ENCODE measurements around the gene CFAP52.

The CFAP52 gene

GRCh38 chr17:9536061-9536460 lies 40.4 kb upstream of the CFAP52 start:
- no peak overlapping the region for H3K4me3 ChIP-seq (replicated peaks; ENCODE audit: low read depth, low read length)
- TF ChIP-seq CTCF (IDR thresholded peaks at IDR 0.05; ENCODE audit: low read depth, low read length, missing control alignments) = no peak
- no peak for DNase-seq (ENCODE audit: extremely low read depth, low read depth)

- no peak overlapping the region for H3K4me3 ChIP-seq (replicated peaks; ENCODE audit: low read depth, low read length)
- TF ChIP-seq CTCF (IDR thresholded peaks at IDR 0.05; ENCODE audit: low read depth, low read length, missing control alignments) = no peak
- no peak for DNase-seq (ENCODE audit: extremely low read depth, low read depth)
Observed at GRCh38 chr17:9537177-9537776, 39.2 kb upstream of the CFAP52 start.

GRCh38 chr17:9538626-9539025 lies 37.8 kb upstream of the CFAP52 start:
- H3K4me3 ChIP-seq (replicated peaks; ENCODE audit: low read depth, low read length) = no peak overlapping the region
- TF ChIP-seq CTCF (IDR thresholded peaks at IDR 0.05; ENCODE audit: low read depth, low read length, missing control alignments) = no peak
- DNase-seq (ENCODE audit: extremely low read depth, low read depth) = no peak

GRCh38 chr17:9541718-9542117 lies 34.7 kb upstream of the CFAP52 start:
- DNase-seq (ENCODE audit: extremely low read depth, low read depth) = no peak
- no peak overlapping the region for H3K4me3 ChIP-seq (replicated peaks; ENCODE audit: low read depth, low read length)
- no peak for TF ChIP-seq CTCF (IDR thresholded peaks at IDR 0.05; ENCODE audit: low read depth, low read length, missing control alignments)

GRCh38 chr17:9544221-9544620 lies 32.2 kb upstream of the CFAP52 start:
- H3K4me3 ChIP-seq (replicated peaks; ENCODE audit: low read depth, low read length) = no peak overlapping the region
- TF ChIP-seq CTCF (IDR thresholded peaks at IDR 0.05; ENCODE audit: low read depth, low read length, missing control alignments) = no peak
- DNase-seq (ENCODE audit: extremely low read depth, low read depth) = no peak

- TF ChIP-seq CTCF (IDR thresholded peaks at IDR 0.05; ENCODE audit: low read depth, low read length, missing control alignments) = no peak
- DNase-seq (ENCODE audit: extremely low read depth, low read depth) = no peak
- no peak overlapping the region for H3K4me3 ChIP-seq (replicated peaks; ENCODE audit: low read depth, low read length)
Observed at GRCh38 chr17:9549215-9549614, 27.2 kb upstream of the CFAP52 start.

GRCh38 chr17:9553181-9553580 lies 23.3 kb upstream of the CFAP52 start:
- no peak for DNase-seq (ENCODE audit: extremely low read depth, low read depth)
- H3K4me3 ChIP-seq (replicated peaks; ENCODE audit: low read depth, low read length) = no peak overlapping the region
- no peak for TF ChIP-seq CTCF (IDR thresholded peaks at IDR 0.05; ENCODE audit: low read depth, low read length, missing control alignments)
